ENCODE data around the gene GPR83.
"Not testable (repeated sequence)": the region's sequence is repeated elsewhere in the genome, so short reads cannot be mapped to it uniquely, and the experiment has no call there.

Gene GPR83

DNA sequence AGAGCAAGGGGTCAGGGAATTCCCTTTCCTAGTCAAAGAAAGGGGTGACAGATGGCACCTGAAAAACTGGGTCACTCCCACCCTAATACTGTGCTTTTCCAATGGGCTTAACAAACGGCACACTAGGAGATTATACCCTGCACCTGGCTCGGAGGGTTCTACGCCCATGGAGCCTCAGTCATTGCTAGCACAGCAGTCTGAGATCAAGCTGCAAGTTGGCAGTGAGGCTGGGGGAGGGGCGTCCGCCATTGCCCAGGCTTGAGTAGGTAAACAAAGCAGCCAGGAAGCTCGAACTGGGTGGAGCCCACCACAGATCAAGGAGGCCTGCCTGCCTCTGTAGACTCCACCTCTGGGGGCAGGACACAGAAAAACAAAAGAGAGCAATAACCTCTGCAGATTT lies 30.6 kb downstream of the GPR83 start:
- not testable (repeated sequence) for DNase-seq (ENCODE audit: low spot score)

DNA sequence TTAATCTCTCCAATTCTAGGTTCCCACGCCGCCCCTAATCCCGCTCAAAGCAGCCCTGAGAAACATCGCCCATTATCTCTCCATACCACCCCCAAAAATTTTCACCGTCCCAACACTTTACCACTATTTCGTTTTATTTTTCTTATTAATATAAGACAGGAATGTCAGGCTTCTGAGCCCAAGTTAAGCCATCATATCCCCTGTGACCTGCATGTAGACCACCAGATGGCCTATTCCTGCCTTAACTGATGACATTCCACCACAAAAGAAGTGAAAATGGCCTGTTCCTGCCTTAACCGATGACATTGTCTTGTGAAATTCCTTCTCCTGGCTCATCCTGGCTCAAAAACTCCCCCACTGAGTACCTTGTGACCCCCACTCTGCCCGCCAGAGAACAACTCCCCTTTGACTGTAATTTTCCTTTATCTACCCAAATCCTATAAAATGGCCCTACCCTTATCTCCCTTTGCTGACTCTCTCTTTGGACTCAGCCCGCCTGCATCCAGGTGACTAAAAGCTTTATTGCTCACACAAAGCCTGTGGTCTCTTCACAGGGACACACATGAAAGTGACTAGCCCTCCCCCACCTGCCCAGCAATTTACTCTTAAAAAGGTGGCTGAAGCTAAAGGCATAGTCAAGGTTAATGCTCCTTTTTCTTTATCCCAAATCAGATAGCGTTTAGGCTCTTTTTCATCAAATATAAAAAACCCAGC lies 50.2 kb downstream of the GPR83 start:
- not testable (repeated sequence) for DNase-seq (ENCODE audit: low spot score)

DNA sequence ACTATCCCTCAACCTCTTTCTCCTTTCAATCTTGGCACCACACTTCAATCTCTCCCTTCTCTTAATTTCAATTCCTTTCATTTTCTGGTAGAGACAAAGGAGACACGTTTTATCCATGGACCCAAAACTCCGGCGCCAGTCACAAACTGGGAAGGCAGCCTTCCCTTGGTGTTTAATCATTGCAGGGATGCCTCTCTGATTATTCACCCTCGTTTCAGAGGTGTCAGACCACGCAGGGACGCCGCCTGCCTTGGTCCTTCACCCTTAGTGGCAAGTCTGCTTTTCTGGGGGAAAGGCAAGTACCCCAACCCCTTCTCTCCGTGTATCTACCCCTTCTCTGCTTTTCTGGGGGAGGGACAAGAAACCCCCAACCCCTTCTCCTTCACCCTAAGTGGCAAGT lies 54.9 kb downstream of the GPR83 start:
- DNase-seq (ENCODE audit: low spot score) = not testable (repeated sequence)

DNA sequence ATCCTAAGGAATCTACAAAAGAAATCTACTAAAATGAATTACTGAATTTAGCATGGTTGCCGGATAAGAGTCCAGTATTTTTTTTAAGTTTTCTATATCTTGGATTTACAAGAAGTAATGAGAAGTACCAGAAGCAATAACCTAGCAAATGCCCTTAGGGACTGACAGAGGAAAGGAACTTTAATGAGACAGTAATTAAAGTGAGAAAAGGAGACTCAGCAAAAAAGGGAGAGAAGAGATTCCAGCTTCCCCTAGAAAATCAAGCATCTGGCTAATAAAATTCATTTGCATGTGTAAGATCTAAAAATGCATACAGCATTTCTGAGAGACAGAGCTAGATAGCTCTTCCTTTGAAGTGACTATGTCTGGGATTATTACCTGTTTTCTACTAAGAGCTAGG lies 57.7 kb downstream of the GPR83 start:
- no peak for DNase-seq (ENCODE audit: low spot score)

DNA sequence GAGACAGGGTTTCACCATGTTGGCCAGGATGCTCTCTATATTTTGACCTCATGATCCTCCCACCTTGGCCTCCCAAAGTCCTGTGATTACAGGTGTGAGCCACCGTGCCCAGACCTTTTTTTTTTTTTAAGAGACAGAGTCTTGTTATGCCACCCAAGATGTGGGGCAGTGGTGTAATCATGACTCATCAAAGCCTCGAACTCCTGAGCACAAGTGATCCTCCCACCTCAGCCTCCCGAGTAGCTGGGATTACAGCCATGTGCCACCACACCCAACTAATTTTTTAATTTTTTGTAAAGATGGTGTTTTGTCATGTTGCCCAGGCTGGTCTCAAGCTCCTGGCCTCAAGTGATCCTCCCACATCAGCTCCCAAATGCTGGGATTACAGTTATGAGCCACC lies 59.0 kb downstream of the GPR83 start:
- no peak for DNase-seq (ENCODE audit: low spot score)

DNA sequence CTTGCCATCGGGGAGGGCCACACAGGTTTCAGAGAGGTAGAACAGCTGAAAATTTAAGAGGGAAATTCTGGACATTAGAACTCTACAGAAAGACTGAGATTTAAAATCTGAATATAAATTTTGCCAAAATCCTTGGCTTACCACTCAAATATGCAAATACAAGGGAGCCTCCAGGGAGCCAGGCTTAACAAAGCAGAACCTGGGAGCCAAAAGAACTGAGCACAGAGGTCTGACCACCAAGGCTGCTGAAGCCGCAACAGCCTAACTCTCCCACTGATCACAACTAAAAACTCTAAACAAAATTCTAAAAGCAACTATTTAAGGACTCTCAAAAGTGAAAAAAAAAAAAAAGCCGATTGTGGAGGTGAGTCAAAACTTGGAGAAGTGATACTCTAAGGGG lies 62.6 kb downstream of the GPR83 start:
- DNase-seq (ENCODE audit: low spot score) = no peak

DNA sequence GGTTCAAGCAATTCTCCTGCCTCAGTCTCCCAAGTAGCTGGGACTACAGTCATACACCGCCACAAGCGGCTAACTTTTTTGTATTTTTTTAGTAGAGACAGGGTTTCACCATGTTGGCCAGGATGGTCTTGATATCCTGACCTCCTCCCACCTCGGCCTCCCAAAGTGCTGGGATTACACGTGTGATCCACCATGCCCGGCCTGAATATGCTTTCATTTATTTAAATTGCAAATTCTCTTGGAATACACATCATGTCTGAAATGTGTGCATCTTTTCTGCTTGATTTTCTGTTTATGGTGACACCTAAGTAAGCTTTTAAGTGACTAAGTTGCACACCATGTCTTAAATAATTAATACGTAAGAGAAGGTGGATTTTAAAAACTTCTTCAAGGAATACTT lies 65.2 kb downstream of the GPR83 start:
- no peak for DNase-seq (ENCODE audit: low spot score)

DNA sequence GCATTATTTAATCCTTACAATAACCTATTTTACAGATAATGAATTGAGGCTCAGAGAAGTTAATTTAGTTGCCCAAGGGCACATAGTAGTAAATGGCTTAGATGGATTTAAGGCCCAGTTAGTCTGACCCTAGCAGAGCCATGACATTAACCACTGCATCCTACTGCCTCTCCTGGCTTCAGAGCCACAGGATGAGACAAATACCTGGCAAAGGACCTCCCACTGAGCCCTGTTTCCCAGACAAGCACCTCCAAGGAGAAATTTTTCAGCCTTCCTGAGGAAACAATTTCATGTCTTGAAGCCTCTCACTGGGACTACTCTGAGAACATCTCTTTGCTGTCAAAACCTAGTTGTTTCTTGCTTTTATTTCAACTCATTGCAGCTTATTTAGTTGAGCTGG lies 68.4 kb downstream of the GPR83 start:
- DNase-seq (ENCODE audit: low spot score) = no peak

DNA sequence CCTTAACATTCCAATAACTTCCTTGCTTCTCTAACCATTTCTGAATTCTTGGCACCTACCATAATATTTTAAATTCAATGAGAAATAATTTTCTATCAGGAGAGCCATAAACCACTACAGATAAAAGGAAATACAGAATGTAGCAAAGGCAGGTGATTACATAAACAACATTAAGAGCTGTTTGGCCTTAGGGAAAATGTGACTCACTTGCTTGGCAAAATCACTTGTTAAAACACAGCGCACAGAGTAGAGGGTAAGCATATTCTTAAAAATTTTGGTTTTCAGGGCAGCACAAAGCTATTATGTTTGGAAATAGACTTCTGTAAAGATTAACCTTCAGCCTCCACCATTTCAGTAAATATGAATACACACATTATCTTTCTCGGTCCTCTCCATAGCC lies 70.4 kb downstream of the GPR83 start:
- peak; percentile 28 for DNase-seq (ENCODE audit: low spot score)

DNA sequence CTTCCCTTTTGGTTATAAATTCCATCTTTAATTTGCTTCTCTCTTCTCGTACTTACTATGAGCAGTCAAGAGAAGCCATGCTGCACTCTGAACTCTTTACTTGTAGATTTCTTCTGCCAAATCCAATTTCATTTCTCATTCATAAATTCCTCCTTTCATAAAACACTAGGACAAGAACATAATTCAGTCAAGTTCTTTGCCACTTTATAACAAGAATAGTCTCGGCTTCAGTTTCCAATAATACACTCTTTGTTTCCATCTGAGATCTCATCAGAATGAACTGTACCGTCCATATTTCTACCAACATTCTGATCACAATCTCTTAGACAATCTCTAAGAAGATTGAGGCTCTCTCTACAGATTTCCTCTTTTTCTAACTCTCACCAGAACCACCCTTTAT lies 71.7 kb downstream of the GPR83 start:
- peak; percentile 74 for DNase-seq (ENCODE audit: low spot score)

DNA sequence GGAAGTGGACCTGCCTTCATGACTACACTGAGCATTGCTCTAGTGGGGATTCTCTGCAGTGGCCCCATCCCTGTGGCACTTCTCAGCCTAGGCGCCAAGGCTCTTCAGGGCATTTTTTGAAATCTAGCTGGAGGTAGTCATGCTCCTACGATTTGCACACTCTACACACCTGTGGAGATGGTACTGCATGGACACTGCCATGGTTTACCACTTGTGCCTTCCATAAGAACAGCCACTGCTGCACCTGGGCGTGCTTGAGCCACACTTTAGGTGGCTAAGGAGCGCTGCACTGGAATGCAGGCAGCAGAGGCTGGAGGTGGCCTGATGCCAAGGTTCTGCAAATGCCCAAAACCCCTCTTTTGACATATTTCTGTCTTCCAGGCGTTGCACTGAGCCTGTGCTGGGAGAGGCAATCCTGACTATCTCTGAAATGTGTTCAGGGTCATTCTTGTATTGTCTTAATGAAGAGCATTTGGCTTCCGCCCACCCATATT lies 72.6 kb downstream of the GPR83 start:
- no peak for DNase-seq (ENCODE audit: low spot score)

All from COLO829 (cell line).